ENCODE measurements around the gene COL8A1.

COL8A1 gene

DNA sequence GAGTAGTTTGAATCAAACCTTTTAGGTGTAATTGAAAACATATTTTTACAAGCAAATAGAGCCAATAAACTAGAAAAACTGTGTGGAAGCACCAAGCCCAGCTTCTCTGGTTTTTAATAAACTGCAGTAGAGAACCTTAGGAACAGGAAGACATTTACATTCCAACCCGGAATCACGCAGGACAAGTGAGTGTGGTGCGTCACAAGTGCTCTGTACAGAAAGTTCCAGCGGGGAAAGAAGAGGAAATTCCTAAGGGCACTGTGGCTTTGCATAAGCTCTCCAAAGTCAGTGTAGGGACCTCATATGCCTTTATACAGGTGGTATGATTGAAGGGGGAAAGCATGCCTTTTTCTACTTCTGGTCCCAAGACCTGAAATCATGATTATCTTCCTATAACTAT lies 21.6 kb downstream of the COL8A1 start:
- Histone ChIP-seq H3F3A (ENCODE audit: insufficient read depth) (no peaks in the 10 kb centered on the region), H3K9ac (ENCODE audit: low read length) (no peak overlapping the region), H3K27me3 (ENCODE audit: low read length) (no peaks in the 10 kb centered on the region), H3K79me2 (ENCODE audit: insufficient read depth, low read length) (no peaks in the 10 kb centered on the region), H2AFZ (ENCODE audit: low read depth, low read length, severe bottlenecking) (no peak overlapping the region), H3K36me3 (ENCODE audit: low read length) (no peaks in the 10 kb centered on the region), H3K4me2 (ENCODE audit: low read depth, low read length, poor library complexity, severe bottlenecking) (no peak overlapping the region), H3K9me3 (ENCODE audit: insufficient read depth, low read length) (no peaks in the 10 kb centered on the region), H4K20me1 (ENCODE audit: low read depth, low read length) (no peaks in the 10 kb centered on the region), H3K9me2 (replicated peaks; ENCODE audit: insufficient read depth, low read length) (no peaks in the 10 kb centered on the region), H3K4me3 (ENCODE audit: insufficient read depth, low read length, poor library complexity, severe bottlenecking) (no peak overlapping the region), H3K27ac (ENCODE audit: low read depth, low read length) (no peak overlapping the region)
- TF ChIP-seq EZH2phosphoT487 (conservative IDR thresholded peaks at IDR 0.05; ENCODE audit: low read length) = no peak
- no peak for TF ChIP-seq CTCF (IDR thresholded peaks at IDR 0.05; ENCODE audit: insufficient read depth, low read length, poor library complexity, severe bottlenecking)

DNA sequence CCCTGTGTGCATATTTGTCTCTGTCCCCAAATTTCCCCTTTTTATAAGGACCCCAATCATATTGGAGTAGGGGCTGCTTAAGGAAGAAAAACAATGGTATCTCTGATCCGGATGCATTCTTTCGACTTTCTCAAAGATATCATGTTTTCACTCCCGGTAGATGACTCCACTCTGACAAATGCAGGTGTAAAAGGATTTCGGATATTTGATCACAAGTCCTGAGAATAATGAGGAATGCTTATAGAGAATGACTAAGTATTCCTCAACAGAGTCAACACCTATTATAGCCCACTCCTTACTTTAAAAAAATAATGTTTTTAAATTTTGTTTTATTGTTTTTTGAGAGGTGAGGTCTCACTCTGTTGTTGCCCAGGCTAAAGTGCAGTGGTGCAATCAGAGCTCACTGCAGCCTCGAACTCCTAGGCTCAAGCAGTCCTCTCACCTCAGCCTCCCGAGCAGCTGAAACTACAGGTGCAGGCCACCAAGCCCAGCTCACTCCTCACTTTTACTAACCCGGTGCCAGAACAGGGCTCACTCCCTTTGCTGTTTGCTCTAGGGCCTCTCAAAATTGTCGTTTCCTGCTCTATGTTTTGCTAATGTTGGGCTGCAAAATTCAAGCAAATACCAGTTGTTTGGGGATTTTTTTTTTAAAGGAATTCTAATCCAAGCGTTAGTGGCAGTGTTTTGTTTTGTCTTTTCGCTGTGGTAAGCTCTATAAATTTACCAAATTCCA lies 24.6 kb downstream of the COL8A1 start:
- Histone ChIP-seq H3K79me2 (ENCODE audit: insufficient read depth, low read length) (no peaks in the 10 kb centered on the region), H3K4me2 (ENCODE audit: low read depth, low read length, poor library complexity, severe bottlenecking) (no peak overlapping the region)

GRCh38 chr3:99663977-99664376 lies 25.6 kb downstream of the COL8A1 start:
- H3K9ac ChIP-seq (ENCODE audit: low read length) = no peak overlapping the region
- H3K27me3 ChIP-seq (ENCODE audit: low read length) = no peaks in the 10 kb centered on the region
- H3K36me3 ChIP-seq (ENCODE audit: low read length) = no peaks in the 10 kb centered on the region
- no peaks in the 10 kb centered on the region for H3K9me3 ChIP-seq (ENCODE audit: insufficient read depth, low read length)
- H3K4me3 ChIP-seq (ENCODE audit: insufficient read depth, low read length, poor library complexity, severe bottlenecking) = no peak overlapping the region
- no peaks in the 10 kb centered on the region for H3F3A ChIP-seq (ENCODE audit: insufficient read depth)
- no peaks in the 10 kb centered on the region for H3K9me2 ChIP-seq (replicated peaks; ENCODE audit: insufficient read depth, low read length)
- no peaks in the 10 kb centered on the region for H4K20me1 ChIP-seq (ENCODE audit: low read depth, low read length)
- H3K79me2 ChIP-seq (ENCODE audit: insufficient read depth, low read length) = no peaks in the 10 kb centered on the region
- H3K27ac ChIP-seq (ENCODE audit: low read depth, low read length) = no peak overlapping the region
- H2AFZ ChIP-seq (ENCODE audit: low read depth, low read length, severe bottlenecking) = no peak overlapping the region
- no peak for TF ChIP-seq CTCF (IDR thresholded peaks at IDR 0.05; ENCODE audit: insufficient read depth, low read length, poor library complexity, severe bottlenecking)
- TF ChIP-seq EZH2phosphoT487 (conservative IDR thresholded peaks at IDR 0.05; ENCODE audit: low read length) = no peak
- H3K4me2 ChIP-seq (ENCODE audit: low read depth, low read length, poor library complexity, severe bottlenecking) = no peak overlapping the region

More for the DNA sequence above, 24.6 kb downstream of the COL8A1 start:
- Histone ChIP-seq H2AFZ (ENCODE audit: low read depth, low read length, severe bottlenecking) (no peak overlapping the region), H3K27me3 (ENCODE audit: low read length) (no peaks in the 10 kb centered on the region), H3K4me3 (ENCODE audit: insufficient read depth, low read length, poor library complexity, severe bottlenecking) (no peak overlapping the region), H4K20me1 (ENCODE audit: low read depth, low read length) (no peaks in the 10 kb centered on the region), H3K9ac (ENCODE audit: low read length) (no peak overlapping the region), H3K9me2 (replicated peaks; ENCODE audit: insufficient read depth, low read length) (no peaks in the 10 kb centered on the region), H3K9me3 (ENCODE audit: insufficient read depth, low read length) (no peaks in the 10 kb centered on the region), H3K36me3 (ENCODE audit: low read length) (no peaks in the 10 kb centered on the region), H3K27ac (ENCODE audit: low read depth, low read length) (no peak overlapping the region), H3F3A (ENCODE audit: insufficient read depth) (no peaks in the 10 kb centered on the region)
- TF ChIP-seq EZH2phosphoT487 (conservative IDR thresholded peaks at IDR 0.05; ENCODE audit: low read length) (no peak), CTCF (IDR thresholded peaks at IDR 0.05; ENCODE audit: insufficient read depth, low read length, poor library complexity, severe bottlenecking) (no peak)

Data from SU-DHL-6 (cell line).